ENCODE data around the gene SOWAHA.

The SOWAHA gene

GRCh38 chr5:132859889-132860437, 46.9 kb downstream of the SOWAHA start:
- TF ChIP-seq CTCF (IDR thresholded peaks at IDR 0.05; ENCODE audit: low read depth, low read length, missing control alignments): no peak
- no peak for DNase-seq (ENCODE audit: low read depth)
- no peak overlapping the region for H3K4me3 ChIP-seq (ENCODE audit: low read depth, low read length)

GRCh38 chr5:132860742-132861141, 47.6 kb downstream of the SOWAHA start:
- no peak overlapping the region for H3K4me3 ChIP-seq (ENCODE audit: low read depth, low read length)
- no peak for TF ChIP-seq CTCF (IDR thresholded peaks at IDR 0.05; ENCODE audit: low read depth, low read length, missing control alignments)
- DNase-seq (ENCODE audit: low read depth): no peak

GRCh38 chr5:132865668-132866341, 52.7 kb downstream of the SOWAHA start:
- no peak for TF ChIP-seq CTCF (IDR thresholded peaks at IDR 0.05; ENCODE audit: low read depth, low read length, missing control alignments)
- no peak for DNase-seq (ENCODE audit: low read depth)
- H3K4me3 ChIP-seq (ENCODE audit: low read depth, low read length): peak overlapping the region; percentile 73
